Bone marrow (tissue), 2 donors: ENCODE results near the gene IL36B.

Experiments
- DNase-seq, 2 donors: peaks; one replicate each; lab custom pipeline; 2025; lab: John Stamatoyannopoulos, UW

Gene IL36B

DNA sequence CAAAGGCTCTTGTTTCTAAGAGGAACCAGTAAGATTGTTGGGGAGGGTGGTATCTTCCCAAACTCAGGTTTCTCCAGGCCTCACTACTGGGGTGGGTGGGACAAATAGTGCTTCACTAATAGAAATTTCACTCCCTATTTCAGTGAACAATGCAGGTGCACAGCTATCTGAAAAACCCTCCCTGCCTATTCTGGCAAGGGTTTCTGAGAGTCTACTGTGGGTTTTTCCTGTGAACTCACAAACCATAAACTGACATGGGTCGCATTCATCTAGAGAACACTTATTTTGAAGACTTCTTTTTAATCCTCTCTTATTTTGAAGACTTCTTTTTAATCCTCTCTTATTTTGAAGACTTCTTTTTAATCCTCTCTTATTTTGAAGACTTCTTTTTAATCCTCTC lies 43.0 kb downstream of the IL36B start:
- no peak for DNase-seq

GRCh38 chr2:113007250-113007649 lies 45.4 kb downstream of the IL36B start:
- no peak for DNase-seq

DNA sequence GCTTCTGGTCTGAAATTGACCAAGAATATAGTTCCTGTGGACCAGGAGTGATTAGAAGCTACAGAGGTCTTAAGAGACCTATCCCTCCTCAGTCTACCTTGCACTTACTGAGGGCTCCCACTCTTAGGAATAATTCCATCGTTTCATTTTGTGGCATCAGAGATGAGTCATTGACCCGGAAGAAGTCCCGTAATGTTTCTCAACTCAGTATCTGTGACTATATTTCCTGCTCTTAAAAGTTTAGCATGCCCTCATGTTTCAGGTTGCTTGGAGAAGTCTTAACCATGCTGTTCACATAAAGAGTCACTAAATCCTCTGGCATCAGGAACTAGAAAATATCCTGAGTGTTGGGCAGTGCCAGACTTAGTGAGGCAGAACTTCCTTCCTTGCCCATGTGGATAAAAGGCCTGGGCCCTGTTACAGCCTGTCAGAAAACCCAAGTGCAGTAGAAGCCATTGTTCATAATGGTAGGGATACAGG lies 47.6 kb downstream of the IL36B start, which contains the start of gene IL36A:
IL36A (plus strand) TSS at position 430 of the 480 bp plus-strand sequence. CDS start 413 bp downstream, outside the sequence.
- DNase-seq = no peak

DNA sequence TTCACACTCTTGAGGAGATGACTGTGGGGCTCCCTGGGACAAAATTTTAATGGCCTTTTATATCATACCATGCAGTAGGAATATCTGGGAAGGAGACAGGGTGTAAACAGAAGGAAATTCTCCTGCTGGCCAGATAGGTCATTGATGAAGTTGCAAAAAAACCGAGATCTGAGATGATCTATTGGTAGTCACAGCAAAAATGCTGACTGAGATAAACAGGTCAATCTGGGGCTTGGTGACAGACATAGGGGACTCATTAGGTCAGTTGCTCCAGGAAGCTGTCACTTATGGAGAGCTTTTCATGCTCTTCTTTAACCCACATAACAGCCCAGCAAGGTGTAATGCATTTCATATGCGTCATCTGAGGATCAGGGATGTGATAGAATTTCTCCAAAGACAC lies 50.0 kb downstream of the IL36B start:
- DNase-seq = no peak

DNA sequence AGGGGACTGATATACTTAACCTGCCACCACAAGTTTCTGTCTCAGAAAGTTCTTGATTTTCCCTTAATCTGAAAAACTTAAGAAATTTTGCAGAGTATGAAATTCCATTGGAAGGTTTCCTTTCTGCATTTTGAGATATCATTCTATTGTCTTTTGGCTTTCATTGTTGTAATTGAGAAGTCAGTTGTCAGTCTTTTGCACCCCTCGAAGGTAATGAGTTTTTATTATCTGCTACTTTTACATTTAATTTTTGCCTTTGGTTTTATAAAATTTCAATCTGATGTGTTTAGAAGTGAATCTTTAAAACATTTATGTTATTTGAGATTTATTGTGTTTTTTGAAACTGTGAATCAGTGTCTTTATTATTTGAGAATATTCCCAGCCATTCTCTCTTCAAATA lies 52.2 kb downstream of the IL36B start:
- no peak for DNase-seq

- DNase-seq = no peak
Observed at GRCh38 chr2:112997151-112997550, 55.5 kb downstream of the IL36B start.

GRCh38 chr2:112996635-112997034 lies 56.0 kb downstream of the IL36B start:
- no peak for DNase-seq

DNA sequence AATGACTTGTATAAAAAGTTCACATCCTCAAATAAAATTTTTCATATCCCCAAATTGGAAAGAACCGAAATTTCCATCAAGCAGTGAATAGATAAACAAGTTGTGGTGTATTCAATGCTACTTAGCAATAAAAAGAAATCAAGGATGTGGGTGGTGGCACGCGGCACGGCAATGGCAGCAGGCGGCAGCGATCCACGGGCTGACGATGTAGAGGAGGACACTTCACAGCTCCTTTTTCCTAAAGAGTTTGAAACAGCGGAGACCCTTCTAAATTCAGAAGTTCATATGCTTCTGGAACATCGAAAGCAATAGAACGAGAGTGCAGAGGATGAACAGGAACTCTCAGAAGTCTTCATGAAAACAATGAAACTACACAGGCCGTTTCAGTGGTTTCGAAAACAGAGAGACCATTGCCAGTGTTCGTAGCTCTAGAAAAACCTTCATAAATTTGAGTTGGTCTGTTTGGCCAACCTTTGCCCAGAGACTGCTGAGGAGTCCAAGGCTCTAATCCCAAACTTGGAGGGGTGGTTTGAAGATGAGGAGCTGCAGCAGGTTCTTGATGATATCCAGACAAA lies 57.2 kb downstream of the IL36B start:
- DNase-seq = no peak

- no peak for DNase-seq
Observed at GRCh38 chr2:112994648-112995047, 58.0 kb downstream of the IL36B start.

DNA sequence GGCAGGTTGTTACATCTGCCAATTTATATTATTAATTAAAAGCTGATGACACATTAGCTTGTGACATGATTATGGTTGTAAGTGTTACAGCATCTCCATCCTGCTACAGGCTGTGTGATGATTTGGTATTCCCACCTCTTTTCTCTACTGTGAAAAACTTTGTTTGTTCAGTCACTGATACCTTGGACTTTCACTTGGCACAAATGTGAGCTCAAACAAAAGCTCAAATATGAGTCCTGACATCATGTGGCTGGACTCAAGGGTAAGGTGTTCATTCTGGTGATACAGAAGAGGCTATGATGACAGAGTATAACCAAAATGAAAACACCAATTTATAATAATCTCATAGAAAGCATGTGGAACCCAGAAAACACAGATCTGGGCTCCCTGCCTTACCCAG lies 58.8 kb downstream of the IL36B start:
- no peak for DNase-seq

GRCh38 chr2:112989611-112990010 lies 63.1 kb downstream of the IL36B start:
- DNase-seq = no peak

DNA sequence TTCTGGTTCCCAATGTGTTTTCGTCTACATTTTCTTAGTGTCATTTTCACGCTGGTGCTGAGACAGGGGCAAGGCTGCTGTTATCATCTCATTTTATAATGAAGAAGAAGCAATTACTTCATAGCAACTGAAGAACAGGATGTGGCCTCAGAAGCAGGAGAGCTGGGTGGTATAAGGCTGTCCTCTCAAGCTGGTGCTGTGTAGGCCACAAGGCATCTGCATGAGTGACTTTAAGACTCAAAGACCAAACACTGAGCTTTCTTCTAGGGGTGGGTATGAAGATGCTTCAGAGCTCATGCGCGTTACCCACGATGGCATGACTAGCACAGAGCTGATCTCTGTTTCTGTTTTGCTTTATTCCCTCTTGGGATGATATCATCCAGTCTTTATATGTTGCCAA lies 67.6 kb downstream of the IL36B start:
- DNase-seq = no peak

DNA sequence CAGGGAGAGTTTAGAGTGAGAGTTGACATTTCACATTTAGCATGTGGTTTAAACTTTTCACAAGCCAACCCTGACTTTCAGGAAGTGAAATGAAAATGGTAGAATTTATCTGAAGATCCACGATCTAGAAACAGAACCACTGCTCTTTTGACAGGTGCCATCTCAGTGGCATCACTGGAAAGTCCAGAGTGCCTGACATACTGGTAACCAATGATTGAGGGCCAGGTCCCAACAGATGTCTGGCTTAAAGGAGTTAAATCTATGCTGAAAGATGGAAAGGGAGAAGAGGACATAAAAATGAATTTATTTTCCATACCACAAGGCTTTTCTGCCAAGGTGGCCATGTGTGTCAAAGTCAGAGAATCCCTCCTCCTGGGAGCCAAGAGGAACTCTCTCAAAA lies 72.1 kb downstream of the IL36B start:
- no peak for DNase-seq

DNA sequence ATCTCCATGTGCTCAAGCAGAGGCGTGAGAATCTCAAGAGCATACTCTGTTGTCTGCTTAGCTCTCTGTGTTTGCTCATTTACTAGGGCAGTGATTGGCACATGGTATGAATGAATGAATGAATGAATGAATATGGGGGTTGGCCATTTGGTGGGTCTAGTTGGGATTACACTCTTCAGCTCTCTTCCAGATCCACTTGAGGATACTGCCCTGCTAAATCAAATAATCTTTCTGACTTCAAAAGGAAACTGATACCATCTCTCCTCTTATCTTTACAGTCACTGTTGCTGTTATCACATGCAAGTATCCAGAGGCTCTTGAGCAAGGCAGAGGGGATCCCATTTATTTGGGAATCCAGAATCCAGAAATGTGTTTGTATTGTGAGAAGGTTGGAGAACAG lies 72.9 kb downstream of the IL36B start:
- DNase-seq = no peak

DNA sequence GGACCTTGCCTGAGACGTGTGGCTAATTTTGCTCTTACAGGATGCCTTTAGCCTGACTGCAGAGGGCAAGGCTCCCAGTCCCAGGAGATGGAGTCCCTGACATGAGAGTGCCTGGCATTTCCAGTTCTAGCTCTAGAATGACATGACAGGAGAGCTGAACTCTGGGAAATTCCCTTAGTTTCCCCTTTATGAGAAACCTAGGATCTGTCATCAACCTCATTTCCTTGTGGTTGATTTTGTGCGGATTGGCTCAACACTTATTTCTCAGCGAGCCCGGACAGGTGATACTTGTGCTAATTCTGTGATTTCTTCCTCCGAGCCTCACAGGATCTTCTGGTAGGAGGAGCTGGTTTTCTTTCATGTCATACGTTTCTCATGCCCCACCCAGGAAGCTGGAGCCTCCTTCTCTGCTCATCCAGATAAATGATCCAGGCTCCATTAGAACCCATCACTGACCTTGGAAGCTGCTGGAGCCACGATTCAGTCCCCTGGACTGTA lies 75.1 kb downstream of the IL36B start, which contains the start of gene IL36G:
IL36G (plus strand) TSS at position 448 of the 498 bp plus-strand sequence. CDS start 633 bp downstream, outside the sequence.
- DNase-seq = no peak
